PC-9 (cell line): ENCODE results near the gene NASP. TPM values are rescaled to one million over a fixed set of nuclear protein-coding genes. Genes with fewer than 3 reads are reported as not detected.

Source experiments
- BruUV-seq: library from RNA; stranded (reverse); fragments of 400-500 nt; replicated peaks from 2 replicates; lab custom pipeline; 2021; lab: Mats Ljungman, UMichigan
- CTCF ChIA-PET: fragments of 300-600 bp; sonication (Branson Sonifier 250); formaldehyde crosslinking; loops from one replicate; lab custom pipeline; 2022; ENCODE audit warnings: antibody characterized with exemption; lab: Charles Lee
- POLR2A ChIA-PET: fragments of 300-600 bp; sonication (Branson Sonifier 250); formaldehyde crosslinking; loops from one replicate; lab custom pipeline; 2022; ENCODE audit warnings: antibody characterized with exemption; ENCODE audit not compliant: unreplicated experiment; lab: Charles Lee
- DNase-seq, 2 experiments: peaks; one replicate each; pipeline versions ENCODE4 v3.0.0 to v3.0.0-alpha.2; 2015 to 2022; ENCODE audit warnings: mixed read lengths in 1 of 2
- H2AFZ ChIP-seq: fragments of 200-600 bp; sonication (generic); 2 replicates; pipeline ENCODE4 v1.8.1; 2017; ENCODE audit warnings: antibody characterized with exemption
- H3F3A ChIP-seq: fragments of 200-600 bp; sonication (generic); 2 replicates; pipeline ENCODE4 v1.8.1; 2017; ENCODE audit warnings: antibody characterized with exemption, mild to moderate bottlenecking, low read depth; ENCODE audit not compliant: insufficient read depth
- H3K27ac ChIP-seq: fragments of 200-600 bp; sonication (generic); 2 replicates; pipeline ENCODE4 v1.6.1; 2016; ENCODE audit warnings: mixed run types
- H3K27me3 ChIP-seq: fragments of 200-600 bp; sonication (generic); 2 replicates; pipeline ENCODE4 v1.6.1; 2016; ENCODE audit warnings: low read depth, mixed run types; ENCODE audit not compliant: insufficient read depth
- H3K36me3 ChIP-seq: fragments of 200-600 bp; sonication (generic); 2 replicates; pipeline ENCODE4 v1.6.1; 2016; ENCODE audit warnings: low read depth, mixed run types
- H3K4me1 ChIP-seq: fragments of 200-600 bp; sonication (generic); replicated peaks from 2 replicates; pipeline ENCODE4 v1.6.1; 2016; ENCODE audit warnings: mixed run types; ENCODE audit not compliant: insufficient read depth
- H3K4me2 ChIP-seq: fragments of 200-600 bp; sonication (generic); 2 replicates; pipeline ENCODE4 v1.6.1; 2017; ENCODE audit warnings: mixed run types
- H3K4me3 ChIP-seq: fragments of 200-600 bp; sonication (generic); 2 replicates; pipeline ENCODE4 v1.6.1; 2016; ENCODE audit warnings: mixed run types
- H3K79me2 ChIP-seq: fragments of 200-600 bp; sonication (generic); 2 replicates; pipeline ENCODE4 v1.6.1; 2017; ENCODE audit warnings: low read depth, mixed run types
- H3K9me2 ChIP-seq: fragments of 200-600 bp; sonication (generic); 2 replicates; pipeline ENCODE4 v1.8.1; 2017; ENCODE audit warnings: mild to moderate bottlenecking; ENCODE audit not compliant: insufficient read depth
- H3K9me3 ChIP-seq: fragments of 200-600 bp; sonication (generic); 2 replicates; pipeline ENCODE4 v1.8.1; 2016; ENCODE audit warnings: low read depth; ENCODE audit not compliant: insufficient read depth
- H4K20me1 ChIP-seq: fragments of 200-600 bp; sonication (generic); 2 replicates; pipeline ENCODE4 v1.8.1; 2017; ENCODE audit not compliant: insufficient read depth
- CTCF ChIP-seq: fragments of 200-600 bp; sonication (generic); conservative IDR thresholded peaks from 2 replicates; pipeline ENCODE4 v1.6.1; 2017; ENCODE audit warnings: mixed run types, antibody characterized with exemption, mild to moderate bottlenecking, moderate library complexity
- EZH2 ChIP-seq: fragments of 200-600 bp; sonication (generic); IDR thresholded peaks from 2 replicates; pipeline ENCODE4 v1.8.0; 2017; ENCODE audit warnings: antibody characterized with exemption, low read depth
- intact Hi-C: fragments of 100-400 bp; cut with micrococcal nuclease; formaldehyde crosslinking; loops from one replicate; pipeline ENCODE4 v1.10.0; 2022; ENCODE audit not compliant: unreplicated experiment
- total RNA-seq: library from RNA; stranded (reverse); gene quantifications from 2 replicates; pipeline ENCODE4 v1.2.3, GENCODE V29; 2021

The NASP gene
- total RNA-seq, 1 experiment from 2014 or later = 221 TPM

GRCh38 chr1:45584351-45585109, 689 bp downstream of the NASP start:
- Histone ChIP-seq H3K9me3 (no peaks in the 10 kb centered on the region), H3K79me2 (peaks cover 50% of the 10 kb centered on the region), H3K4me1 (peaks cover 17% of the 10 kb centered on the region), H2AFZ (peak overlapping the region; percentile 100), H3K9me2 (no peaks in the 10 kb centered on the region), H3K36me3 (peaks cover 3% of the 10 kb centered on the region; the same call in 1 of the 2 replicates), H4K20me1 (peaks cover 46% of the 10 kb centered on the region), H3K4me2 (peak overlapping the region; percentile 89), H3K27ac (peak overlapping the region; percentile 64), H3K27me3 (no peaks in the 10 kb centered on the region), H3F3A (peaks cover 22% of the 10 kb centered on the region), H3K4me3 (peak overlapping the region; percentile 86)
- intact Hi-C loops = loop anchor here (1.0 to 10.0 kb wide), 7 partner anchors 102 to 850 kb away; partner anchors contain the start of genes BTBD19, DYNLT4, GPBP1L1 and HECTD3
- ChIA-PET CTCF (interaction anchor here (0.5 to 0.6 kb wide), 2 partner anchors 228 to 749 kb away, joined by 3 read pairs; no protein-coding TSS in a partner anchor), POLR2A (interaction anchor here (0.6 to 0.7 kb wide), 12 partner anchors 15 to 864 kb away, joined by 3 to 23 read pairs (median 4); partner anchors contain the start of gene AKR1A1)
- BruUV-seq = no TSS peak
- TF ChIP-seq CTCF (no peak; the same call in 1 of the 2 replicates), EZH2 (no peak)
- DNase-seq = peak; percentile 85 to 95

- peaks cover 49% of the 10 kb centered on the region for H4K20me1 ChIP-seq
- peak overlapping the region; percentile 100; the same call in 1 of the 2 replicates for H2AFZ ChIP-seq
- DNase-seq = no peak
- H3K9me2 ChIP-seq = no peaks in the 10 kb centered on the region
- no peaks in the 10 kb centered on the region for H3K27me3 ChIP-seq
- TF ChIP-seq EZH2 (no peak), CTCF (no peak)
- POLR2A ChIA-PET = interaction anchor here (0.6 to 0.7 kb wide), 11 partner anchors 14 to 865 kb away, joined by 3 to 23 read pairs (median 4); partner anchors contain the start of gene AKR1A1
- peaks cover 55% of the 10 kb centered on the region for H3K79me2 ChIP-seq
- intact Hi-C loops = loop anchor here (2.0 to 10.0 kb wide), 3 partner anchors 102 to 850 kb away; partner anchors contain the start of genes BTBD19, DYNLT4, GPBP1L1 and KIF2C
- CTCF ChIA-PET = interaction anchor here (0.6 kb wide), 1 partner anchor 228 kb away, joined by 3 read pairs; no protein-coding TSS in a partner anchor
- BruUV-seq = no TSS peak
- H3F3A ChIP-seq = peaks cover 22% of the 10 kb centered on the region
- H3K9me3 ChIP-seq = no peaks in the 10 kb centered on the region
- H3K4me2 ChIP-seq = peak overlapping the region; percentile 89
- peak overlapping the region; percentile 86 for H3K4me3 ChIP-seq
- no peak overlapping the region; the same call in 1 of the 2 replicates for H3K27ac ChIP-seq
- peaks cover 3% of the 10 kb centered on the region; the same call in 1 of the 2 replicates for H3K36me3 ChIP-seq
- H3K4me1 ChIP-seq = peaks cover 17% of the 10 kb centered on the region
Measured at GRCh38 chr1:45585110-45585426, 1.2 kb downstream of the NASP start.

- ChIA-PET CTCF (no interaction called here), POLR2A (interaction anchor here (0.6 kb wide), 2 partner anchors 14 to 69 kb away, joined by 3 to 23 read pairs; no protein-coding TSS in a partner anchor)
- DNase-seq = no peak
- BruUV-seq = no TSS peak
- Histone ChIP-seq H3K9me2 (no peaks in the 10 kb centered on the region), H3F3A (peaks cover 22% of the 10 kb centered on the region), H3K27me3 (no peaks in the 10 kb centered on the region), H3K4me3 (peak overlapping the region; percentile 86), H3K79me2 (peaks cover 60% of the 10 kb centered on the region), H3K4me1 (peaks cover 17% of the 10 kb centered on the region), H3K9me3 (no peaks in the 10 kb centered on the region), H3K27ac (no peak overlapping the region; the same call in 1 of the 2 replicates), H3K36me3 (peaks cover 3% of the 10 kb centered on the region), H3K4me2 (peak overlapping the region; percentile 89), H2AFZ (no peak overlapping the region), H4K20me1 (peaks cover 49% of the 10 kb centered on the region)
- intact Hi-C loops = loop anchor here (2.0 to 10.0 kb wide), 3 partner anchors 101 to 851 kb away; partner anchors contain the start of genes BTBD19, DYNLT4, GPBP1L1 and KIF2C
- TF ChIP-seq CTCF = no peak
- no peak for TF ChIP-seq EZH2
Measured at GRCh38 chr1:45585496-45586075, 1.7 kb downstream of the NASP start.
